ENCODE measurements around the gene MYOM1.

GRCh38 chr18:3171631-3172030 is 48.1 kb downstream of the MYOM1 start:
- TF ChIP-seq CTCF (IDR thresholded peaks at IDR 0.05) (no peak), POLR2AphosphoS5 (IDR thresholded peaks at IDR 0.05) (no peak)
